Cardiac fibroblast (primary cell): ENCODE measurements around the gene RFNG.

Experiments used
- DNase-seq, 2 donors: peaks; one replicate each; pipeline versions ENCODE4 v3.0.0 to v3.0.0-alpha.2; 2010; ENCODE audit warnings: low read depth in 2 of 2
- H3K4me3 ChIP-seq, 2 donors: replicated peaks in 1 of 2; 1 replicate in 1 of 2; 2 replicates in 1 of 2; pipeline ENCODE4 v1.5.1; 2011; ENCODE audit warnings: low read depth in 2 of 2, low read length in 2 of 2, mild to moderate bottlenecking in 2 of 2, moderate library complexity in 1 of 2
- TF ChIP-seq, protein P1 (sequence below): IDR thresholded peaks from one replicate; pipeline ENCODE4 v1.5.1; 2011; ENCODE audit warnings: low read depth, mild to moderate bottlenecking, low read length, inconsistent platforms

The RFNG gene

GRCh38 chr17:82080048-82080788 lies 28.6 kb upstream of the RFNG start:
- no peak overlapping the region for H3K4me3 ChIP-seq
- TF ChIP-seq, protein P1, sequence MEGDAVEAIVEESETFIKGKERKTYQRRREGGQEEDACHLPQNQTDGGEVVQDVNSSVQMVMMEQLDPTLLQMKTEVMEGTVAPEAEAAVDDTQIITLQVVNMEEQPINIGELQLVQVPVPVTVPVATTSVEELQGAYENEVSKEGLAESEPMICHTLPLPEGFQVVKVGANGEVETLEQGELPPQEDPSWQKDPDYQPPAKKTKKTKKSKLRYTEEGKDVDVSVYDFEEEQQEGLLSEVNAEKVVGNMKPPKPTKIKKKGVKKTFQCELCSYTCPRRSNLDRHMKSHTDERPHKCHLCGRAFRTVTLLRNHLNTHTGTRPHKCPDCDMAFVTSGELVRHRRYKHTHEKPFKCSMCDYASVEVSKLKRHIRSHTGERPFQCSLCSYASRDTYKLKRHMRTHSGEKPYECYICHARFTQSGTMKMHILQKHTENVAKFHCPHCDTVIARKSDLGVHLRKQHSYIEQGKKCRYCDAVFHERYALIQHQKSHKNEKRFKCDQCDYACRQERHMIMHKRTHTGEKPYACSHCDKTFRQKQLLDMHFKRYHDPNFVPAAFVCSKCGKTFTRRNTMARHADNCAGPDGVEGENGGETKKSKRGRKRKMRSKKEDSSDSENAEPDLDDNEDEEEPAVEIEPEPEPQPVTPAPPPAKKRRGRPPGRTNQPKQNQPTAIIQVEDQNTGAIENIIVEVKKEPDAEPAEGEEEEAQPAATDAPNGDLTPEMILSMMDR = no peak
- DNase-seq = no peak

DNA sequence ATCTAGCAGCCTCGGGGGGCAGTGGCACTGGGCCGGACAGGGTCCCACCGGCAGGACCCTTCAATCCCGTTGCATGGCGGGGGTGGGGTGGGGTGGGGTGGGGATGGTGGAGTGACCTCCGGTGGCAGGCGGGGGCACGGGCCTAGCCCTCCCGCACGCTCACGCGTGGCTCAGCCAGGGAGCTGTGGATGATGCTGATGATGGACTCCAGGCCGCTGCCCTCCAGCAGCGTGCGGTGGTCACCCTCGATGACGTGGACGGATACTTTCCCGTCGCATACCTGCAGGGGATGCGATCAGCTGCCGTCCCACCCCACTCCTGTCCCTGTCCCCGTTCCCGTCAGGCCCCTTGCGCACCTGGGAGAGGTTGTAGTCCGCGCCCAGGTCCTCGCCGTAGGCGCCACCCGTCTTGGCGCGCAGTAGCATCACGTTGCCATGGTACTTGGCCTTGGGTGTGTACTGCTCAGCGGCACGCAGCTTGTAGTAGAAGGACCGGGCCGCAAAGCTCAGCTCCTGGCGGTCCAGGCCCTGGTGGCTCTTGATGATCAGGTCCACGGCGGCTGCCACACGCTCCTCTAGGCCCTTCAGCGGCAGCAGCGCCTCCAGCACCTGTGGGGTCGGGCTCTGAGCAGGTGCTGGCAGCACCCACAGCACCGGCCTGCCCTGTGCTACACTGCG lies 27.5 kb upstream of the RFNG start:
- no peak for DNase-seq
- no peak overlapping the region for H3K4me3 ChIP-seq
- TF ChIP-seq, protein P1 = no peak

GRCh38 chr17:82078433-82078832 lies 26.8 kb upstream of the RFNG start:
- TF ChIP-seq, protein P1 = no peak
- no peak overlapping the region for H3K4me3 ChIP-seq

GRCh38 chr17:82077617-82078358 lies 26.2 kb upstream of the RFNG start:
- TF ChIP-seq, protein P1 = no peak
- peak in 1 of 2 donors; percentile 54 for DNase-seq
- H3K4me3 ChIP-seq = no peak overlapping the region

More at GRCh38 chr17:82078433-82078832, 26.8 kb upstream of the RFNG start:
- no peak for DNase-seq

- no peak for DNase-seq
- H3K4me3 ChIP-seq = no peak overlapping the region
Observed at GRCh38 chr17:82076785-82077591, 25.4 kb upstream of the RFNG start.

More at GRCh38 chr17:82076785-82077591, 25.4 kb upstream of the RFNG start:
- TF ChIP-seq, protein P1 = no peak
